Endodermal cell (in vitro differentiated cells): Measurements from ENCODE around the gene RBCK1. TPM values are rescaled to one million over a fixed set of nuclear protein-coding genes. Genes with fewer than 3 reads are reported as not detected.
A peak's percentile ranks its signal among the peaks of the same experiment; 100 is the strongest.

Source experiments
- DNase-seq: peaks from one replicate; pipeline ENCODE4 v3.0.0-alpha.2; 2017
- H3K27ac ChIP-seq: 2 replicates; pipeline ENCODE4 v1.5.1; 2013; ENCODE audit warnings: mild to moderate bottlenecking, low read depth, low read length, moderate library complexity
- H3K27me3 ChIP-seq: 2 replicates; pipeline ENCODE4 v1.6.1; 2013; ENCODE audit warnings: mild to moderate bottlenecking, low read length, moderate library complexity; ENCODE audit not compliant: insufficient read depth, control insufficient read depth, poor library complexity, severe bottlenecking
- H3K36me3 ChIP-seq: 2 replicates; pipeline ENCODE4 v1.7.0; 2013; ENCODE audit warnings: mild to moderate bottlenecking, low read length, moderate library complexity; ENCODE audit not compliant: control insufficient read depth, insufficient read depth
- H3K4me1 ChIP-seq: one replicate; pipeline ENCODE4 v1.7.0; 2013; ENCODE audit warnings: low read length; ENCODE audit not compliant: control insufficient read depth, insufficient read depth
- H3K4me3 ChIP-seq: 2 replicates; pipeline ENCODE4 v1.5.1; 2013; ENCODE audit warnings: mild to moderate bottlenecking, low read length, moderate library complexity
- H3K9ac ChIP-seq: 2 replicates; pipeline ENCODE4 v1.6.1; 2013; ENCODE audit warnings: mild to moderate bottlenecking, low read length, moderate library complexity; ENCODE audit not compliant: poor library complexity, severe bottlenecking; ENCODE audit errors: extremely low read depth
- H3K9me3 ChIP-seq: 2 replicates; pipeline ENCODE4 v1.6.1; 2013; ENCODE audit warnings: mild to moderate bottlenecking, low read length, moderate library complexity; ENCODE audit not compliant: control insufficient read depth
- H3K27ac Mint-ChIP-seq: 2 replicates; pipeline ENCODE4 v1.8.0; 2020; ENCODE audit warnings: mixed read lengths
- H3K27me3 Mint-ChIP-seq: 2 replicates; pipeline ENCODE4 v1.8.0; 2021; ENCODE audit warnings: mild to moderate bottlenecking, mixed read lengths; ENCODE audit not compliant: insufficient read depth
- H3K36me3 Mint-ChIP-seq: 2 replicates; pipeline ENCODE4 v1.8.0; 2020; ENCODE audit warnings: low read depth, mixed read lengths
- H3K4me1 Mint-ChIP-seq: 2 replicates; pipeline ENCODE4 v1.8.0; 2020; ENCODE audit warnings: mixed read lengths
- H3K4me3 Mint-ChIP-seq: 2 replicates; pipeline ENCODE4 v1.8.0; 2020; ENCODE audit warnings: mild to moderate bottlenecking, moderate library complexity, mixed read lengths
- H3K9me3 Mint-ChIP-seq: 2 replicates; pipeline ENCODE4 v1.8.0; 2020; ENCODE audit warnings: mild to moderate bottlenecking, mixed read lengths
- WGBS, 2 experiments: methylation state at CpG; one replicate each; pipeline versions ENCODE4 v1.1.5 to v1.1.7; 2013; ENCODE audit warnings: missing lambda C conversion rate in 2 of 2, mixed read lengths in 1 of 2; ENCODE audit not compliant: insufficient coverage in 1 of 2, insufficient read length in 1 of 2; 5-methylcytosine and 5-hydroxymethylcytosine counted together
- total RNA-seq, 2 donors: library from RNA; stranded (reverse); fragmentation: NEBNext Ultra II Directional in 1 of 2; extraction: Animal tissue kit (Norgen Biotek cat#: 25700) in 1 of 2; gene quantifications; 2 replicates in 1 of 2; 3 replicates in 1 of 2; pipeline ENCODE4 v1.2.1, GENCODE V29; 2021
- TF ChIP-seq, protein P1 (sequence below): fragments of 200-600 bp; sonication (generic); conservative IDR thresholded peaks from 2 replicates; pipeline ENCODE4 v1.5.0; 2021; ENCODE audit warnings: antibody characterized with exemption, mild to moderate bottlenecking

Gene RBCK1
- total RNA-seq, 2 donors from 2014 or later = 61.7 to 63.7 TPM

DNA sequence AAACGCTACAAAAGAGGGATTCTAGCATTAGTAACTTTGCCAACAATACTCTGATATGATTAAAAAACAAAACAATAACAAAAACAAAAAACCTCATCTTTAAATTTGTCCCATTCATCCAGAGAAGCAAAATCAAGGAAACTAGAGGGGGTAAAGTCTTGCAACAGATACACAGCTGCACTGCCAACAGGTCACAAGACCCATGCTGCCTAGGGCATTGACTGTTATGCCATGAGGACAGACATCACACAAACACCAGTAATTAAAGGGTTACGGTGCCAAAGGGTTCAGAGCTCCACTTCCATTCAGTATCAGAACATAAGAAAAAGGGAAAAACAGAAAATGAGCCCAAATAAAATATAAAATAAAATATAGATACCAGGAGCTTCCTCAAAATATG is 52.6 kb downstream of the RBCK1 start:
- no peak overlapping the region for H3K9ac ChIP-seq
- Mint-ChIP-seq H3K9me3 (no peaks in the 10 kb centered on the region), H3K4me1 (peaks cover 24% of the 10 kb centered on the region), H3K27me3 (peaks cover 22% of the 10 kb centered on the region), H3K36me3 (peaks cover 5% of the 10 kb centered on the region), H3K4me3 (peak overlapping the region; percentile 72), H3K27ac (no peak overlapping the region)
- DNase-seq = no peak
- H3K36me3 ChIP-seq = no peaks in the 10 kb centered on the region
- peak overlapping the region; percentile 92 for H3K4me3 ChIP-seq
- H3K9me3 ChIP-seq = no peaks in the 10 kb centered on the region
- peaks cover 4% of the 10 kb centered on the region for H3K4me1 ChIP-seq
- TF ChIP-seq, protein P1, sequence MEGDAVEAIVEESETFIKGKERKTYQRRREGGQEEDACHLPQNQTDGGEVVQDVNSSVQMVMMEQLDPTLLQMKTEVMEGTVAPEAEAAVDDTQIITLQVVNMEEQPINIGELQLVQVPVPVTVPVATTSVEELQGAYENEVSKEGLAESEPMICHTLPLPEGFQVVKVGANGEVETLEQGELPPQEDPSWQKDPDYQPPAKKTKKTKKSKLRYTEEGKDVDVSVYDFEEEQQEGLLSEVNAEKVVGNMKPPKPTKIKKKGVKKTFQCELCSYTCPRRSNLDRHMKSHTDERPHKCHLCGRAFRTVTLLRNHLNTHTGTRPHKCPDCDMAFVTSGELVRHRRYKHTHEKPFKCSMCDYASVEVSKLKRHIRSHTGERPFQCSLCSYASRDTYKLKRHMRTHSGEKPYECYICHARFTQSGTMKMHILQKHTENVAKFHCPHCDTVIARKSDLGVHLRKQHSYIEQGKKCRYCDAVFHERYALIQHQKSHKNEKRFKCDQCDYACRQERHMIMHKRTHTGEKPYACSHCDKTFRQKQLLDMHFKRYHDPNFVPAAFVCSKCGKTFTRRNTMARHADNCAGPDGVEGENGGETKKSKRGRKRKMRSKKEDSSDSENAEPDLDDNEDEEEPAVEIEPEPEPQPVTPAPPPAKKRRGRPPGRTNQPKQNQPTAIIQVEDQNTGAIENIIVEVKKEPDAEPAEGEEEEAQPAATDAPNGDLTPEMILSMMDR = no peak
- H3K27ac ChIP-seq = no peak overlapping the region
- 100% methylated on average over 1 to 2 of the region's 2 CpGs for WGBS, 2 experiments
- peaks cover 16% of the 10 kb centered on the region for H3K27me3 ChIP-seq

GRCh38 chr20:461254-462198 is 53.4 kb downstream of the RBCK1 start:
- Mint-ChIP-seq H3K27me3 (peaks cover 22% of the 10 kb centered on the region), H3K36me3 (peaks cover 5% of the 10 kb centered on the region), H3K4me1 (peaks cover 24% of the 10 kb centered on the region), H3K9me3 (peaks cover 5% of the 10 kb centered on the region), H3K4me3 (peak overlapping the region; percentile 72), H3K27ac (peak overlapping the region; percentile 82)
- peak; percentile 83 for DNase-seq
- H3K9ac ChIP-seq = peak overlapping the region; percentile 75
- peaks cover 16% of the 10 kb centered on the region for H3K27me3 ChIP-seq
- whole genome bisulfite sequencing, 2 experiments = 14 to 20% methylated on average over 42 to 59 of the region's 60 CpGs
- no peaks in the 10 kb centered on the region for H3K36me3 ChIP-seq
- H3K4me3 ChIP-seq = peak overlapping the region; percentile 92
- peak overlapping the region; percentile 70 for H3K27ac ChIP-seq
- peaks cover 4% of the 10 kb centered on the region for H3K4me1 ChIP-seq
- H3K9me3 ChIP-seq = no peaks in the 10 kb centered on the region
- TF ChIP-seq, protein P1 = no peak

- Histone ChIP-seq H3K4me3 (peak within 1 kb of the TSS; percentile 92), H3K27me3 (peaks cover 16% of the 10 kb centered on the region), H3K9me3 (peaks cover 7% of the 10 kb centered on the region), H3K4me1 (peaks cover 4% of the 10 kb centered on the region), H3K27ac (peak within 1 kb of the TSS; percentile 70), H3K9ac (peak within 1 kb of the TSS; percentile 75), H3K36me3 (no peaks in the 10 kb centered on the region)
- Mint-ChIP-seq H3K27me3 (peaks cover 25% of the 10 kb centered on the region), H3K36me3 (peaks cover 5% of the 10 kb centered on the region), H3K4me1 (peaks cover 24% of the 10 kb centered on the region), H3K4me3 (peak within 1 kb of the TSS; percentile 72), H3K9me3 (peaks cover 12% of the 10 kb centered on the region), H3K27ac (peak within 1 kb of the TSS; percentile 82)
- TF ChIP-seq, protein P1 = peak; percentile 44
- DNase-seq = peak; percentile 91
- 2 to 28% methylated on average over 5 to 76 of the region's 80 CpGs for WGBS, 2 experiments
These were observed 54.3 kb downstream of the RBCK1 start, which contains the start of gene TBC1D20 for GRCh38 chr20:462199-462991. TSS of gene TBC1D20 (minus strand) at chr20:462533. CDS start at chr20:462405, 128 bp downstream.
